ENCODE measurements around the gene GSTA5.
"Not testable (repeated sequence)": the region's sequence is repeated elsewhere in the genome, so short reads cannot be mapped to it uniquely, and the experiment has no call there.

GSTA5 gene

GRCh38 chr6:52840763-52841585, at the start of gene GSTA5:
TSS of gene GSTA5 (minus strand) at chr6:52840813.
- no peak for DNase-seq (ENCODE audit: low spot score)

- DNase-seq (ENCODE audit: low spot score) = no peak
Measured at GRCh38 chr6:52890018-52890417, 49.4 kb upstream of the GSTA5 start.

- no peak for DNase-seq (ENCODE audit: low spot score)
Measured at GRCh38 chr6:52887910-52888524, 47.4 kb upstream of the GSTA5 start.

GRCh38 chr6:52881996-52882841, 41.6 kb upstream of the GSTA5 start:
- peak; percentile 80 for DNase-seq (ENCODE audit: low spot score)

GRCh38 chr6:52881662-52881995, 41.0 kb upstream of the GSTA5 start:
- no peak for DNase-seq (ENCODE audit: low spot score)

- no peak for DNase-seq (ENCODE audit: low spot score)
Measured at GRCh38 chr6:52877786-52878185, 37.2 kb upstream of the GSTA5 start.

- DNase-seq (ENCODE audit: low spot score) = peak; percentile 57
Measured at GRCh38 chr6:52877168-52877567, 36.6 kb upstream of the GSTA5 start.

GRCh38 chr6:52876056-52876787, 35.6 kb upstream of the GSTA5 start:
- no peak for DNase-seq (ENCODE audit: low spot score)

GRCh38 chr6:52872031-52872430, 31.4 kb upstream of the GSTA5 start:
- no peak for DNase-seq (ENCODE audit: low spot score)

- DNase-seq (ENCODE audit: low spot score) = no peak
Measured at GRCh38 chr6:52871621-52872020, 31.0 kb upstream of the GSTA5 start.

- not testable (repeated sequence) for DNase-seq (ENCODE audit: low spot score)
Measured at GRCh38 chr6:52870335-52871091, 29.9 kb upstream of the GSTA5 start.

GRCh38 chr6:52868899-52869298, 28.3 kb upstream of the GSTA5 start:
- DNase-seq (ENCODE audit: low spot score) = not testable (repeated sequence)

- no peak for DNase-seq (ENCODE audit: low spot score)
Measured at GRCh38 chr6:52868240-52868639, 27.6 kb upstream of the GSTA5 start.

- not testable (repeated sequence) for DNase-seq (ENCODE audit: low spot score)
Measured at GRCh38 chr6:52861151-52861550, 20.5 kb upstream of the GSTA5 start.

GRCh38 chr6:52858416-52858815, 17.8 kb upstream of the GSTA5 start:
- DNase-seq (ENCODE audit: low spot score) = no peak

- DNase-seq (ENCODE audit: low spot score) = not testable (repeated sequence)
Measured at GRCh38 chr6:52856137-52856536, 15.5 kb upstream of the GSTA5 start.

GRCh38 chr6:52849137-52849536, 8.5 kb upstream of the GSTA5 start:
- DNase-seq (ENCODE audit: low spot score) = no peak

GRCh38 chr6:52846002-52846401, 5.4 kb upstream of the GSTA5 start:
- no peak for DNase-seq (ENCODE audit: low spot score)

GRCh38 chr6:52843605-52844004, 3.0 kb upstream of the GSTA5 start:
- no peak for DNase-seq (ENCODE audit: low spot score)

- DNase-seq (ENCODE audit: low spot score) = peak; percentile 76
Measured at GRCh38 chr6:52839124-52840055, 1.2 kb downstream of the GSTA5 start.
